ENCODE results near the gene DEPDC5.

GRCh38 chr22:31764785-31765184 lies 11.0 kb downstream of the DEPDC5 start:
- TF ChIP-seq EZH2phosphoT487 (IDR thresholded peaks at IDR 0.05; ENCODE audit: insufficient read depth, low read depth) (no peak), EZH2 (IDR thresholded peaks at IDR 0.05; ENCODE audit: insufficient read depth, poor library complexity, severe bottlenecking) (no peak)

Measured in GM23248 (cell line).